Stimulated activated CD4-positive, alpha-beta T cell treated with anti-CD3 and anti-CD28 coated beads, TNF-alpha, amount 100 ng/mL, for 1 hour (primary cell): Measurements from ENCODE around the gene KLHDC7B.

Experiments
- DNase-seq, 3 donors: peaks; one replicate each; pipeline ENCODE4 v3.0.0-alpha.2; 2020; ENCODE audit warnings: low read depth in 3 of 3, low spot score in 1 of 3

The KLHDC7B gene

DNA sequence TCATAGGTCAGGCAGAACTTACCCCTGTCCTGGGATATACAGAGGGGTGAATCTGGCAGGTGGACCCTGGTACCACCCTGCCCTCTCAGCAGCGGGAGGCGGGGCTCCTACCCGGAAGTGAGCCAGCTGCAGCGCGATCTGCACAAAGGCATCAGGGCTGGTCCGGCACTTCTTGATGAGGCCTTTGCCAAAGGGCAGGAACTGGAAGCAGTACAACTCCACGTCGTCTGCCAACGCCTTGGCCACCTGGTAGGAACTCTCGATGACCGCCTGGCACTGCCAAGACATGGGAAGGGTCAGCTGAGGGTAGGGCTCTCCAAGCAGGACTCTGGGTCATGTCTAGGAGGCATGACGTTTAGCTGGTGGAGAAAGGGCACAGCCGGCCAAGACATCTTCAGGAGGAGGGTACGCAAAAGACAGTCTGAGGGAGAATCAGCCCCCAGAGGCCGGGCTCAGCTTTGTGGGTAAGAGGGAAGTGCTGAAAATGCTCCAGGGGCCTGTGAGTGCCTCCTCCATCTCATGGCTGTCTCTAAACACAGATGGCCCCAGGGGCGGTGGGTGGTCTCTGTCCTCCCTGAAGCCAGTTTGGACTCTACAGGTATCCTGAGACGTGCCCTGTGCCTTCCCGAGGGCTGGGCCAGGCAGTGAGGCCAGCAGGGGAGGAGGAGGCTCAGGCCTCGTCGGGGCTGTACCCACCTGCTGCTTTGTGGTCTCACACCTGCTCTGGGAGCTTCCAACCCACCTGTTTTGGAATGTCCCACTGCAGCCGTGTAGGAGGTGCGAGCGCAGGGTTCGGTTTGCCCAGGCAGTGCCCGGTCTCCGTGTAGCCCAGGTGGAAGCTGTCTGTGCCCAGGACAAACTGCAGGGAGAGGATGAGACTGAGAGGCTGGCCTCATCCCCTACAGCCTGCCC lies 25.8 kb downstream of the KLHDC7B start:
- no peak for DNase-seq

DNA sequence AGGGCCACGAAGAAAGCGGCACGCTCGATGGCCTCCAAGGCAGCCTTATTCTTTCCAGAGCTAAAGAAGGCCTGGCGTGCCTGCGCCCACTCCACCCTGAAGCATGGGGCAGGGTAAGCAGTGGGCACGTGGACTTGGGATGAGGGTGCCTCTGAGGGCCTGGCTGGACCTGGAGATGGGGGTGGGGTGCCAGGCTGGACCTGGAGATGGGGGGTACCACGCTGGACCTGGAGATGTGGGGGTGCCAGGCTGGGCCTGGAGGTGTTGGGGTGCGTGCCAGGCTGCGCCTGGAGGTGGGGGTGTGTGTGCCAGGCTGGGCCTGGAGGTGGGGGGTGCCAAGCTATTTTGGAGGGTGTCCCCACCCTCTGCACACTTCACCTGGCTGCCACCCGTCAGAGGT lies 27.3 kb downstream of the KLHDC7B start:
- no peak for DNase-seq

DNA sequence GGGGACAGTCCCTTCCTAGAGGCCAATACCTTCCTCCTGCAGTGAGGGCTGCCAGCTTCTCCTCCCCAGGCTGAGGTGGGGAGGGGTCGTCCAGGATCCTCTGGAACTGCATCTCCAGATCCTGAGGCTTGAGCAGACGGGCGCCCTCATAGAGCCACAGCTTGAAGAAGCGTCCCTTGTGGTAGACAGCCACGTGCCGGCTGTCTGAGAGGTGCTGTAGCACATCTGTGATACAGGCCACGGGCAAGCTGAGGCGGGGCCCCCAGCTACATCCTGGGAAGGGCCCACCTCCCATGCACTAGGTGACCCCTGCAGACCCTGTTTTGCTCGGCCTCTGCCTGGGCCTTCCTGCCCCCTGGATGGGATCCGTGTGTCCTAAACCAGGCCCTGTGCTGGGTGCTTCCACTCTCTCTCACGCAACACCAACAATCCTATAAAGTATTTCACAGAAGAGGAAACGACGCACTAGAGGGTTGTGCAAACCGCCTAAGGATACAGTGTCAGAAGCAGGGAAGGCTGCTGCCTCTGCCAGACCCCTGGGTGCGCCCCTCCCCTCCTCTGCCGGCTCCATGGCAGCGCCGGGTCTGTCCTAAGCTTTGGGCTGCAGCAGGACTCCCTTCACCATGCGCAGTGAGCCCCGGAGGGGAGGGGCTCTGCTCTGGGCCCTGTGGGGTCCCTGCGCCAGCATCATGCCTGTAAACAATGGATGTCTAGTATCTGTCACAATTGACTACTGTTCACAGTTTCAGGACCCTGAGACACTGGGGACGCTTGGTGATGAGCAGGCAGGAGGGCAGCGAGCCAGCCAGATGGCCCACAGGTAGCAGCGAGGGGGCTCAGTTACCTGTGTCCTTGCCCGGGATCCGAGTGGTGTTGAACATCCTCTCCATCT lies 28.0 kb downstream of the KLHDC7B start:
- no peak for DNase-seq

DNA sequence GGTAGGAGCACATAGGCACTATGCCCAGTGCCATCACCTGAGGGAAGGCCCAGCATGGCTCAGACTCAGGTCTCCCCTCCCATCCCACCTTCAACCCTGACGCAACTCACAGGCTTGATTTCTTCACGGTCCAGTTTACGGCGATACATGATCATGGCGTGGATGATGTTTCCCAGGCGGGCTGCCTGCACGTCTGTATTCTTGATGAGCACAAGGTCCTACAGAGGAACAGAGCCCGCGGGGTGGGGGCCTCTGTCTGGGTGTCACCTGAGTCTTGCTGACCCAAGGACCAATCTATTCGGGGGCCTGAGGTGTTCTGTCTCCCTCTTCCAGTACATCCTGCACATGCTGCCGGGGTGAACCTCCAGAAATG lies 28.7 kb downstream of the KLHDC7B start:
- DNase-seq, result no peak

DNA sequence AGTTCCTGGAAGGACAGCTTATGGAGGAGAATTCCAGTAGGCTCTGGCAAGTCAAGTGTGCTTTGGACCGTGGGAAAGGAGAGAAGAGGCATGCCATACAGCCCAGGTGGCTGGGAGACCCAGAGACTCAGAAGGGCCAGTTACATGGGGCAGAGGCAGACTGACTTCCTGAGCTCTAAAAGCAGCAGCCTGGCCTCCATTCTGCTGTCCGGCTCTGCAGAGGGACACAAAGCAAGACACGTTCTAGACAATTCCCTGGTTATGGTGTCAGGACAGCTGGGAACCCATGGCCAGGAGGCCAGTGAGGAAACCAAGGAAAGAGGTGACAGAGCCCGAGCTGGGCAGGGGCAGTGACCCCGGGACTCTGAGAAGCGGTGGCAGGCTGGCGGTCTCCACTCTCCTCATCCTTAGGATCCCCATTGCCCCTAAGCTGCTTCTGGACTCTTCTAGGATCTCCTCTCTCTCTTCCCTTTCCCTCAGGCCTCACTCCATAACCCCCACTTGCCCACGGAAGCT lies 29.8 kb downstream of the KLHDC7B start:
- DNase-seq, result no peak

DNA sequence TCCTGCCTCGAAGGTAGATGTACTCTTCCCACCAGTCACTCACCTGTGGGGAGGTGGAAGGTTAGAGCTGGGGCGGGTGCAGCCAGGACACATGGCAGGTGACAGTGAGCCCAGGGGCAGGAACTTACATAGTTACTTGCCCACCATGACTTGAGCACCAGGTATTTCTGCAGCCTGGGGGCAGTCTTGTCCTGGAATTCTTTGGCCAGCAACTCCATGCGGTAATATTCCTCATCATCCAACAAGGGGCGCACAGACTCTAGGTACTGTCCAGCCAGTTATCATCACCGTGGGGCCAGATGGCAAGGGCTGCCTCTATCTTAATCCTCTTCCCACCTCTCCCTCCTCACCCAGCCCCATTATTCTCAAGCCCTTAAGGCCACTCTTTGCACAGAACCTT lies 30.4 kb downstream of the KLHDC7B start:
- DNase-seq, result no peak

DNA sequence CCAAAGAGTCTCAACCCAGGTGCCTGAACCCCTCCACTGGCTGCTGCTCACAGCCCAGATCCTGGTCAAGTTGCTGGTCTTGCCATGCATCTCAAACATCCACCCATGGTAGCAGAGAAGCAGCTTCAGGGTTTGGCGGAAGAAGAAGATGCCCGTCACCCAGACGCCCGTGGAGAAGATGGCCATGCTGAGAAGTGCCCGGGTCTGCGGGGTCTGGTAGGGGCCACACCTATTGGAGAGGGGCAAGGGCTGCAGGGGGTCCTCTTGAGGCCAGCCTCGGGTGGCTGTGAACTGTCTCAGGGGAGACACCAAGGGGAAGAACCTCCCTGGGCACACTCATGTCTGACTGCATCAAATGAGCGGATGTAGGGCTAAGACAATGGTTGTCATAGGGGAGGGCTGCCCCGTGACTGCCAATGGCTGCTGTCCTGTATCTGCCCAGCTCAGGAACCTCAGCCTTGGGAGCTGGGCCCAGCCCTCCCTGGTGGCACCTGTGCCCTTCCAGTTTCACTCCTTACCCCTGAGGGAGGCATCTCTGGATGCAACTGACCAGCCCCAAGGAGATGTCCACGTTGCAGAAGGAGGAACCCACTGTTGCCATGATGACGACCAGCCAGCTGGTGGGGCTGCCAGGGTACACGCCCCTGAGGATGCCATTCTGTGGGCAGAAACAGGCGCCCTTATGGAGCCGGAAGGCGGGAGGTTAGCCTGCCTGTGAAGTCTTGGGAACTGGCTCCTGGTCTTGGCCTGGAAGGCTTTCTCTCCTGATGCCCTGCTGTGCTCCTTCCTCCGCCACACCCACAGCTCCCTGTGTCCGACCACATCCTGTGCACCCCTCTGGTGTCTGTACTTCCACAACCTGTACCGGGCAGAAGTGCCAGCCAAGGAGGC lies 31.4 kb downstream of the KLHDC7B start:
- no peak for DNase-seq

DNA sequence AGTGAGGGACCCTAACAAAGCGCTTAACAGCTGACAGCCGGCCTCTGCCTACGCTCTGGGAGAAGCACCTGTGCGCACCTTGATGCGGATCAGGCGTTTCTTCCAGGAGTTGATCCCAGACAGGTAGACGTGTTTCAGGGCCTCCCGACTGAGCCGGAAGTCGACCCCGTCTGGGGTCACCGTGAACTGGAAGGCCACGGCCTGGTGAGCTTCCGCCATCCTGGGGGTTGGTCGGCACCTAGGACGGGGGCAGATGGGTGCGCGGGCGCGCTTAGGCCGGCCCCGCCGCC lies 31.9 kb downstream of the KLHDC7B start:
- DNase-seq, result no peak

DNA sequence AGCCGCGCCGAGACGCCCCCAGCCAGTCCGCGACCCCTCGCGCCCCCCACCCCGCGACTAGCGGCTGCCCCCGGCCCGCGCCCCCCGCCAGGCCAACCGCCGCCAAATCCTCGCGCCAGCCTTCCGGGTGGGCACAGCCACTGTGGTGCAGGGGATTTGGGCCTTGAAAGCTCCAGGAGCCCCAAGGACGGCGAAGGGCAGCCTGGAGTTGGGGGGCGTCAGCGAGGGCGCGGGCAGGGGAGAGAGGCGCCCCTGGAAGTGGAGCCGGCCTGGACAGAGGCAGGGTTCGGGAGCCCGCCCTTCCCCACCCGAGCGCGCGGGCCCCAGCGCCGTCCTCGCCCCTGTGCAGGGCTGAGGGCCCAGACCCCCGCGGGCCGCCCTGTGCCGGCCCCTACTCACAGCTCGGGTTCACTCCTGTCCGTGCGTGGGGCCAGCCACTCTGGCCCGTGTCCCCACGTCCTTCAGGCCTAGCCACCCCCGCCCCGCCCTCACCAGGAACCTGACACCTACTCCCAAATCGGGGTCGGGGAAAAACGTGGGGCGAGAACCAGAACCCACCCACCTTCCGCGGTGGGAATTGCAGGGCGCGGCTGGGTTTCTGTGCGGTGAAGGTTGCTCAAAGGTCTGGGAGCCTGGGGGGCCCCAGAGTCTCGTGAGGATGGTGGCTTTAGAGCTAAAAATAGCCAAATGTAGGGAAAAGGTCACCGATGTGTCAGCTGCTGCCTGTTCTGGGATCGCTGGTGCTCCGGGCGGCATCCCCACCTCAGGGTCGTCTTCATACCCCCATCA lies 32.5 kb downstream of the KLHDC7B start, which contains the start of gene CPT1B:
TSS of gene CPT1B (minus strand) at position 441 of the 789 bp plus-strand sequence. CDS start 512 bp downstream, outside the sequence.
- DNase-seq, result no peak

DNA sequence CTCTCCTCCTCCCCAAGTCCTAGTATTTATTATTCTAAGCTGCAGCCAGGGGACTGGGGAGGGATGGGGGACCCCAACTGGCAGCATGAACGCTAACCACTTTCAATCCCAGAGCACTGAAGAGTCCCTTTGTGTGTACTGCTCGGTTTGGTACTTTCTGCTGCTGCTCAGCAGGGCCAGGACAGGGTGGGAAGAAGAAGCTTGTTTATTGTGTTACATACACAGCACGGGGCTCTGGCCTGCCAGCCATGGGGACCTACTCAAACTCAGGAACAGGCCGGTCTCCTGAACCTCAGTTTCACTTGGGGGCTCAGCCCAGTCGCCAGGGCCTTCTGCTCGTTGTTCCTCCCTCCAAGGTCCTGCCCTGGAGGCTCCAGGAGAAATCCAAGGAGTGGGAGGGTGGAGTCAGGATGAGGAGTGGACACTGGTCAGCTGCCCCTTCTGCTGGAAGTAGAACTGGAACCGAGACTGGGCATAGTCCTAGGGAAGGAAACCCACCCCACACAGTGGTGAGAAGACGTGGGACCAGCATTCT lies 33.1 kb downstream of the KLHDC7B start:
- DNase-seq, result no peak

DNA sequence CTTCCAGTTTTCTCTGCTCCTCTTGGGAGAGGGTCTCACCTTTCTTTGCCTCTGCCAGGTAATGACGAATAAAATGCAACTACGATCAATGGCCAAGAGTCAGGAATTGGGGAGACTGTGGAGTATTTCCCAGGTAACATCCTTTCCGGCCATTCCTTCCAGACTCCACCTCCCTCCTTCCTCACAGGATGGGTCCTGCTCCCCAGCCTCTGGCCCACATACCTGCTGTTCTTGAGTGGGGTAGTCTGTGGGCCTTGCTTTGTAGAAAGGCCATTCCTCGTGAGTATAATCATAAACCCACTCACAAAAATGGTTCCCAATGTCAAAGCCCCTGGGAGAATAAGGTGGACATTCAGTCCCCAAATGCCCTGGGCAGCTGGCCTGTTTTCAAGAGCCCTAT lies 34.1 kb downstream of the KLHDC7B start:
- no peak for DNase-seq

DNA sequence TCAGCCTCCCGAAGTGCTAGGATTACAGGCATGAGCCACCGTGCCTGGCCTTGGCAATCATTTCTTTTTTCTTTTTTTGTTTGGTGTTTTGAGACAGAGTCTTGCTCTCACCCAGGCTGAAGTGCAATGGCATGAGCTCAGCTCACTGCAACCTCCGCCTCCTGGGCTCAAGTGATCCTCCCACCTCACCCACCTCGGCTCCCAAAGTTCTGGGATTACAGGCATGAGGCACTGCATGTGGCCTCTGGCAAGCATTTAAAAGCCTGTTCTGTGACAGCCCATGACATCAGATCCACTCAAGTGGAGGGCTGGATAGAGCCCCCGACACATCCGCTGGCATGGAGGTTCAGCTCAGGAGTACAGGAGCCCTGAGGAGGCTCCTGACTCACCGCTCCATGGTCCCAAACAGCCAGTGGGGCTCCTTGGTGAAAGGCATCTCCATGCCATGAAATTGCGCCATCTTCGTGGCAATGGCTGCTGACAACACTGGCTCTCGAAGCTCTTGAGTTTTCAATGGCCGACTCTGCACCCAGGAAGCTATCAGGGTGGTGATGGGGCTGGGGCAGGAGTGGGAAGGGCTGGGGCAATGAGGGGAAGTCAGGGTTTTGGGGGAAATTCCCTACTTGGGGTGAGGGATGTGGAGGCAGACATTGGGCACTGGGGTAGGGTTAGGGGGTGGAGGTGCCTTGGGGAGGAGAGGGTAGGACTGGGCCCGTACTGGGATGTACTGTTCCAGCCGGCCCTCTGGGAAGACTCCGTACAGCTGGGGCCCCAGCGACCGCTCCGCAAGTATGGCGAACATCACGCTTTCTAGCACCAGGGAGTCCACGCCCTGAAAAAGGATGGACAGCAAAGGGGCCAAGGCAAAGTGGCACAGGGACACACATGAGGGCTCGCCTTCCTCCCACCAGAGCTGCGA lies 35.6 kb downstream of the KLHDC7B start:
- DNase-seq, result no peak

DNA sequence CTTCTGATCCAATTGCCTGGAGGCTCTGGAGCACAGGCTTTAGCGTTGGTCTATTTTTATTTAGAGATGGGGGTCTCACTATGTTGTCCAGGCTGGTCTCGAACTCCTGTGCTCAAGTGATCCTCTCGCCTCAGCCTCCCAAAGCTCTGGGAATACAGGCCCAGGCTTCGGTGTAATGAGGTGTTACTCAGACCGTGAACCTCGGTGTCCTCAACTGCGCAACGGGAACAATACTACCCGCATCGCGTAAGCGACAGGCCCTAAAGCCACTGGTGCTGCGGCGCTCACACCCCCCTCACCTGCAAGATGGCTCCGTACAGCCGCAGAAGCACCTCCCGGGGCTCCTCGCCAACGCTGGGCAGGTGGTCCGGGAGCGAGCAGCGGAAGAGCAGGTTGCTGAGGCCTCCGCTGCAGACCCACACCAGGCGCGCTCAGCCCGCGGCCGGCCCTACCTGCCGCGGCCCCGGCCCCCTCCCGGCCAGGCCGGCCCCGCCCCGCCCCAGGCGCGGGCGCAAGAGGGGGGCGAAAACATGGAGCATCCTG lies 36.3 kb downstream of the KLHDC7B start:
- DNase-seq, result no peak

DNA sequence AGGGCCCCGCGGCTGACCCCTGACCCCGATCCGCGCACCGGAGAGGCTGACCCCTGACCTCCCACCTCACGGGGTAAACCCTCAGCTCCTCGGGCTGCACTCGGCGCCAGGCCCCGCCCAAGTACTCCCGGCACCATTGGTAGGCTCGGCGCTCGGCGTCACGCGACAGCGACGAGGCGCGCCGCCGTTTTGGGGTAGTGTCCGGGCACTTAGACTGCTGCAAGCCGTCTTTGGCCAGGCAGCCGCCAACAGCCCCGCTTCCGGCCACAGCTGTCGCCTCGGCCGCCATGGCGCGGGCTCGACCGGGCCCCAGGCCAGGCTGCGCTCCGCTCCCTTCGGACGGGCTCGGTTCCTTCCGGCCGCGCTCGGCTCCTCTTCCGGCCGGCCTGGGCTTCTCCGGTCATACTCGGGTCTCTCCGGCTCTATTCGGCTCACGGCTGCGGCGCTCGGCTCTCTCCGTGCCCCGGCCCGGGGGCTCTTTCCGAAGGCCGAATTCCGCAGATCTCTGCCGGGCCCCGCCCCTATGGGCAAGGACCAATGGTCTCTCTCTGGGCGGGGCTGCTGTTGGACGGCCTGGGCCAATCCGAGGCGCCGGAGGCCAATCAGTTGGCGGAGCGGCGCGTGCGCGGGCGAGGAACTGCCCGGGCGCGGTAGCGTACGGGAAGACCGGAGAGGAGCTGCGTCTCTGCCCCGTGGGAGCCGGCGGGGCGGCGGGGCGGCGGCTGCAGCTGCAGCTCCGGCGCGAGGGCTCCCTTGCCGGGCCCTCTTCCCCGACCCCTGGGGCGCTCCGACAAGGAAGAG lies 37.0 kb downstream of the KLHDC7B start, which contains the start of gene CHKB:
TSS of gene CHKB (minus strand) at position 357 of the 801 bp plus-strand sequence. CDS start at position 289, 68 bp downstream.
- peak; percentile 94 to 96 (median 95) for DNase-seq

DNA sequence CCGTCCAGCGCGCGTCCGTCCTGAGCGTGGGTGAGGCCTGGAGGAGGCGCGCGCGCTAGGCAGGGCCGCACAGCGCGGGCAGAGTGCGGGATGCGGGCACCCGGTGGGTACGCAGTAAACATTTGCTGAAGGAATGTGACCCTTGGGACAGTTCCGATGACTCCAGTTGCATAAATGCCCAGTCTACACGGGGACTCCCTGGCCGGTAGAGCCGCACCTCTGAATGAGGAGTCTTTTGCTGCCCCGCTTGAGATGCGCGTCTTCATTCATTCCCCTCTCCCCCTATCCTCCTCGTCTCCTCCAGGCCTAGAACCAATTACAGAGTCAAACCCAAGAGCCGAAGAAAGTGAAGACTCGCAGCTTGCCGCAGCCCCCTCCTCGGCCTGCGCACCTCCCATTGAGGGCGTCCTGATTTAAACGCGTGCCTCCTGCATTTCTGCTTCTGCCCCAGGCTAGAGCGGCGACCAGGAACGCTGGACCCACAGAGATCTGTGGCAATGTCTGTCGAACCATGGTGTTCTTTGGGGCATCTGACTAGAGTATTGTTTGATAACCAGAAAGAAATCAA lies 37.7 kb downstream of the KLHDC7B start:
- DNase-seq, result no peak

DNA sequence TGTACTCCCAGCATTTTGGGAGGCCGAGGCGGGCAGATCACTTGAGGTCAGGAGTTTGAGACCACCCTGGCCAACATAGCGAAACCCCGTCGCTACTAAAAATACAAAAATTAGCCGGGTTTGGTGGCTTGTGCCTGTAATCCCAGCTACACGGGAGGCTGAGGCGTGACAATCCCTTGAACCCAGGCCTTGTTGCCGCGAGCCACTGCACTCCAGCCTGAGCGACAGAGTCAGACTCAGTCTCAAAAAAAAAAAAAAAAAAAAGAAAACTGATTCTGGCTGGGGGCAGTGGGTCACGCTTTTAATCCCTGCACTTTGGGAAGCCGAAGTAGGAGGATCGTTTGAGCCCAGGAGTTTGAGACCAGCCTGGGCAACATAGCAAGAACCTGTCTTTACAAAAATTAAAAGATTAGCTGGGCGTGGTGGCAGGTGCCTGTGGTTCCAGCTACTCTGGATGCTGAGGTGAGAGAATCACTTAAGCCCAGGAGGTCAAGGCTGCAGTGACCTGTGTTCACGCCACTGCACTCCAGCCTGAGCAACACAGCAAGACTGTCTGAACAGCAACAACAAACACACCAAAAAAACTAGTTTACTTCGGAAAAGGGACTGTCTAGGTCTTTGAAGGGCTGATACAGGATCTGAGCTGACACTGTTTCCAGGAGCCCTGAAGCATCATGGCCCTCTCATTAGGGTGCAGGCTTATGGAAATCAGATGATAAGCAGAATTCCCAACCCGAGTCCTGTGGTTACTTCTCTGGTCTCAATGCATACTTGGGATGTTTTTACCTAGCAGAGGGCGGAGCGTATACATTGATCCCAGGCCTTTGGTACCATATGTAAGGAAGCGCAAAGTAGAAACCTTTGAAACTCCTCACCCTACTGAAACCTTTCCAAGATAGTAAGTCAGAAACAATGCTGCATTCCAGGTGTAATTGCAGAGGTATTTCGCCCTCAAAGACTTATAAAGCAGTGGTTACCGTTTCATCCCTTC lies 38.7 kb downstream of the KLHDC7B start:
- no peak for DNase-seq
